GM19438 (cell line): ENCODE measurements around the gene TXNDC11.

Experiments used
- ATAC-seq: cut with Tn5 transposase; IDR thresholded peaks from one replicate; pipeline ENCODE4 v1.9.1; 2021; ENCODE audit warnings: low read depth; ENCODE audit not compliant: unreplicated experiment

The TXNDC11 gene

GRCh38 chr16:11692651-11693050 is 50.0 kb downstream of the TXNDC11 start:
- no peak for ATAC-seq

- no peak for ATAC-seq
Measured at GRCh38 chr16:11692171-11692570, 50.5 kb downstream of the TXNDC11 start.

- no peak for ATAC-seq
Measured at GRCh38 chr16:11691771-11692170, 50.9 kb downstream of the TXNDC11 start.

- ATAC-seq, result no peak
Measured at GRCh38 chr16:11691235-11691634, 51.4 kb downstream of the TXNDC11 start.

- peak; percentile 90 for ATAC-seq
Measured at GRCh38 chr16:11689031-11689840, 53.4 kb downstream of the TXNDC11 start.

- ATAC-seq, result no peak
Measured at GRCh38 chr16:11688520-11688886, 54.2 kb downstream of the TXNDC11 start.

GRCh38 chr16:11687601-11688519 is 54.8 kb downstream of the TXNDC11 start:
- ATAC-seq, result no peak

GRCh38 chr16:11686713-11687380 is 55.8 kb downstream of the TXNDC11 start:
- ATAC-seq, result no peak

- ATAC-seq, result no peak
Measured at GRCh38 chr16:11685844-11686618, 56.6 kb downstream of the TXNDC11 start.

GRCh38 chr16:11684231-11685025 is 58.2 kb downstream of the TXNDC11 start:
- no peak for ATAC-seq

GRCh38 chr16:11683145-11683544 is 59.5 kb downstream of the TXNDC11 start:
- ATAC-seq, result no peak

- ATAC-seq, result no peak
Measured at GRCh38 chr16:11682655-11683096, 60.0 kb downstream of the TXNDC11 start.

- no peak for ATAC-seq
Measured at GRCh38 chr16:11681976-11682654, 60.5 kb downstream of the TXNDC11 start.

GRCh38 chr16:11681556-11681955 is 61.1 kb downstream of the TXNDC11 start:
- ATAC-seq, result no peak

- no peak for ATAC-seq
Measured at GRCh38 chr16:11679941-11680911, 62.4 kb downstream of the TXNDC11 start.

GRCh38 chr16:11679250-11679649 is 63.4 kb downstream of the TXNDC11 start:
- no peak for ATAC-seq

- ATAC-seq, result no peak
Measured at GRCh38 chr16:11677959-11678881, 64.4 kb downstream of the TXNDC11 start.
